IMR-90 (cell line): ENCODE results near the gene DYRK1A. TPM values are rescaled to one million over a fixed set of nuclear protein-coding genes. Genes with fewer than 3 reads are reported as not detected.

ENCODE experiments used
- ATAC-seq: fragments of 200-7000 bp; cut with Tn5 transposase; 2 replicates; pipeline ENCODE4 v1.9.1; 2020; ENCODE audit warnings: low read depth, mild to moderate bottlenecking, moderate library complexity
- BruUV-seq: library from RNA; stranded (reverse); fragments of 400-500 nt; replicated peaks from 2 replicates; lab custom pipeline; 2021; lab: Mats Ljungman, UMichigan
- CTCF ChIA-PET: fragments of 300-600 bp; formaldehyde crosslinking; extraction: SDS; loops from one replicate; lab custom pipeline; 2021; ENCODE audit warnings: antibody characterized with exemption; lab: Yijun Ruan, JAX
- POLR2A ChIA-PET: fragments of 300-600 bp; sonication (Branson Sonifier 250); formaldehyde crosslinking; loops from one replicate; lab custom pipeline; 2022; ENCODE audit warnings: antibody characterized with exemption; ENCODE audit not compliant: unreplicated experiment; lab: Charles Lee
- DNase-seq: peaks from one replicate; pipeline ENCODE4 v3.0.0; 2013
- H2AFZ ChIP-seq: replicated peaks from 2 replicates; pipeline ENCODE3; 2013; ENCODE audit warnings: low read length, mild to moderate bottlenecking; ENCODE audit not compliant: poor library complexity
- H2AK5ac ChIP-seq: 2 replicates; pipeline ENCODE4 v1.6.1; 2013; ENCODE audit warnings: low read depth, low read length, inconsistent platforms
- H2AK9ac ChIP-seq: replicated peaks from 2 replicates; pipeline ENCODE3; 2013; ENCODE audit warnings: mild to moderate bottlenecking, low read depth, low read length, moderate library complexity; ENCODE audit not compliant: poor library complexity
- H2BK120ac ChIP-seq: 2 replicates; pipeline ENCODE4 v1.6.1; 2013; ENCODE audit warnings: low read depth, low read length, inconsistent platforms
- H2BK15ac ChIP-seq: 3 replicates; pipeline ENCODE4 v1.6.1; 2013; ENCODE audit warnings: low read depth, low read length, inconsistent platforms
- H2BK20ac ChIP-seq: 2 replicates; pipeline ENCODE4 v1.6.1; 2013; ENCODE audit warnings: low read depth, mild to moderate bottlenecking, inconsistent platforms, low read length, moderate library complexity
- H2BK5ac ChIP-seq: 2 replicates; pipeline ENCODE4 v1.6.1; 2013; ENCODE audit warnings: mild to moderate bottlenecking, low read depth, low read length, inconsistent platforms; ENCODE audit not compliant: poor library complexity, severe bottlenecking
- H3K14ac ChIP-seq: replicated peaks from 2 replicates; pipeline ENCODE4 v1.6.1; 2013; ENCODE audit warnings: low read depth, low read length, inconsistent platforms
- H3K18ac ChIP-seq: 2 replicates; pipeline ENCODE4 v1.6.1; 2013; ENCODE audit warnings: low read depth, low read length, control low read depth
- H3K23ac ChIP-seq: 2 replicates; pipeline ENCODE4 v1.6.1; 2013; ENCODE audit warnings: low read depth, low read length, inconsistent platforms
- H3K27ac ChIP-seq: 2 replicates; pipeline ENCODE4 v1.5.1; 2013; ENCODE audit warnings: mild to moderate bottlenecking, control low read depth, low read length; ENCODE audit not compliant: insufficient read depth
- H3K27me3 ChIP-seq: 2 replicates; pipeline ENCODE4 v1.6.1; 2013; ENCODE audit warnings: low read length; ENCODE audit not compliant: control insufficient read depth, insufficient read depth
- H3K36me3 ChIP-seq: 2 replicates; pipeline ENCODE4 v1.6.1; 2013; ENCODE audit warnings: low read length, mixed read lengths; ENCODE audit not compliant: control insufficient read depth, insufficient read depth
- H3K4ac ChIP-seq: 2 replicates; pipeline ENCODE4 v1.6.1; 2013; ENCODE audit warnings: low read depth, low read length, inconsistent platforms
- H3K4me1 ChIP-seq: 2 replicates; pipeline ENCODE4 v1.6.1; 2013; ENCODE audit warnings: low read length, mixed read lengths; ENCODE audit not compliant: control insufficient read depth, insufficient read depth
- H3K4me2 ChIP-seq: 2 replicates; pipeline ENCODE4 v1.6.1; 2013; ENCODE audit warnings: low read depth, mild to moderate bottlenecking, control low read depth, low read length, moderate library complexity
- H3K4me3 ChIP-seq: 2 replicates; pipeline ENCODE4 v1.5.1; 2013; ENCODE audit warnings: low read depth, mild to moderate bottlenecking, control low read depth, low read length, moderate library complexity; ENCODE audit not compliant: insufficient read depth
- H3K56ac ChIP-seq: 2 replicates; pipeline ENCODE4 v1.6.1; 2013; ENCODE audit warnings: low read length, inconsistent platforms; ENCODE audit not compliant: insufficient read depth; ENCODE audit errors: extremely low read depth
- H3K79me1 ChIP-seq, 2 experiments: 2 replicates each; pipeline ENCODE4 v1.6.1; 2013; ENCODE audit warnings: low read length in 2 of 2, inconsistent platforms in 1 of 2, low read depth in 1 of 2
- H3K9ac ChIP-seq: 2 replicates; pipeline ENCODE4 v1.6.1; 2013; ENCODE audit warnings: low read depth, low read length, control low read depth
- H3K9me1 ChIP-seq: 2 replicates; pipeline ENCODE4 v1.6.1; 2013; ENCODE audit warnings: low read length, inconsistent platforms; ENCODE audit not compliant: insufficient read depth
- H3K9me3 ChIP-seq: 2 replicates; pipeline ENCODE4 v1.6.1; 2013; ENCODE audit warnings: low read length; ENCODE audit not compliant: control insufficient read depth, insufficient read depth
- H4K20me1 ChIP-seq: 2 replicates; pipeline ENCODE4 v1.6.1; 2013; ENCODE audit warnings: low read length, inconsistent platforms; ENCODE audit not compliant: insufficient read depth
- H4K5ac ChIP-seq: 2 replicates; pipeline ENCODE4 v1.6.1; 2013; ENCODE audit warnings: mild to moderate bottlenecking, low read depth, low read length, control low read depth
- H4K8ac ChIP-seq, 2 experiments: 2 replicates each; pipeline ENCODE4 v1.6.1; 2013; ENCODE audit warnings: low read depth in 2 of 2, low read length in 2 of 2, control low read depth in 1 of 2, inconsistent platforms in 1 of 2
- H4K91ac ChIP-seq: 2 replicates; pipeline ENCODE4 v1.6.1; 2013; ENCODE audit warnings: low read depth, low read length, inconsistent platforms; ENCODE audit not compliant: insufficient read depth
- BHLHE40 ChIP-seq: fragments of 150-350 bp; IDR thresholded peaks from 2 replicates; pipeline ENCODE4 v1.6.1; 2016; ENCODE audit warnings: mild to moderate bottlenecking, low read depth, low read length
- CEBPB ChIP-seq: IDR thresholded peaks from 2 replicates; pipeline ENCODE4 v1.6.1; 2012; ENCODE audit warnings: low read depth, low read length, improper control_type of control experiment
- CHD1 ChIP-seq: IDR thresholded peaks from 2 replicates; pipeline ENCODE4 v1.6.1; 2012; ENCODE audit warnings: low read depth, low read length, improper control_type of control experiment
- ELK1 ChIP-seq: fragments of 150-350 bp; IDR thresholded peaks from 2 replicates; pipeline ENCODE4 v1.6.1; 2016; ENCODE audit warnings: low read depth, mild to moderate bottlenecking, low read length, moderate library complexity, borderline replicate concordance
- FOS ChIP-seq: fragments of 150-350 bp; IDR thresholded peaks from 2 replicates; pipeline ENCODE4 v1.6.1; 2016; ENCODE audit warnings: low read depth, low read length
- MAFK ChIP-seq: IDR thresholded peaks from 2 replicates; pipeline ENCODE4 v1.6.1; 2012; ENCODE audit warnings: low read depth, low read length, improper control_type of control experiment
- MAZ ChIP-seq: IDR thresholded peaks from 2 replicates; pipeline ENCODE4 v1.6.1; 2012; ENCODE audit warnings: low read depth, mild to moderate bottlenecking, low read length, improper control_type of control experiment, moderate library complexity, borderline replicate concordance
- MXI1 ChIP-seq: IDR thresholded peaks from 2 replicates; pipeline ENCODE4 v1.6.1; 2012; ENCODE audit warnings: low read depth, mild to moderate bottlenecking, low read length, moderate library complexity, borderline replicate concordance
- POLR2A ChIP-seq: IDR thresholded peaks from 2 replicates; pipeline ENCODE4 v1.6.1; 2012; ENCODE audit warnings: mild to moderate bottlenecking, low read depth, low read length
- RAD21 ChIP-seq: IDR thresholded peaks from 2 replicates; pipeline ENCODE4 v1.6.1; 2012; ENCODE audit warnings: low read length, improper control_type of control experiment
- RFX5 ChIP-seq: IDR thresholded peaks from 2 replicates; pipeline ENCODE4 v1.8.0; 2012; ENCODE audit warnings: low read depth, mild to moderate bottlenecking, low read length, moderate library complexity
- SMC3 ChIP-seq: fragments of 150-350 bp; IDR thresholded peaks from 2 replicates; pipeline ENCODE4 v1.6.1; 2016; ENCODE audit warnings: low read depth, mild to moderate bottlenecking, antibody characterized with exemption, low read length, moderate library complexity
- WGBS, 2 experiments: methylation state at CpG; one replicate each; pipeline versions ENCODE4 v1.1.5 to v1.1.7; 2013; ENCODE audit warnings: missing lambda C conversion rate in 2 of 2; ENCODE audit not compliant: insufficient read length in 1 of 2; ENCODE audit errors: extremely low coverage in 2 of 2; 5-methylcytosine and 5-hydroxymethylcytosine counted together
- dilution Hi-C: fragments of 300-500 bp; cut with HindIII; formaldehyde crosslinking; loops from one replicate; pipeline ENCODE4 v1.14.3; 2018; ENCODE audit warnings: low sequenced_read_pairs; ENCODE audit not compliant: unreplicated experiment
- in situ Hi-C: fragments of 300-500 bp; cut with MboI; formaldehyde crosslinking; loops from 3 replicates; pipeline ENCODE4 v1.14.3; 2019; ENCODE audit warnings: low sequenced_read_pairs, inconsistent platforms, mixed read lengths
- intact Hi-C: fragments of 100-400 bp; cut with micrococcal nuclease; formaldehyde crosslinking; loops from 2 replicates; pipeline ENCODE4 v1.10.0; 2022
- polyA plus RNA-seq, 3 experiments: library from polyadenylated mRNA; depleted of rRNA; stranded (reverse); fragments of >200 nt; gene quantifications; 2 replicates each; pipeline ENCODE4 v1.2.3, GENCODE V29; 2012; ENCODE audit warnings: low replicate concordance in 1 of 3
- total RNA-seq: library from RNA; depleted of rRNA; stranded (reverse); fragments of >200 nt; gene quantifications from 2 replicates; pipeline ENCODE4 v1.2.3, GENCODE V29; 2012

DYRK1A gene
- total and polyA plus RNA-seq, 2 of the 4 experiments (the other 2 are of a cell fraction), result 18.6 to 50.5 TPM

GRCh38 chr21:37478794-37479193, 112.2 kb downstream of the DYRK1A start:
- dilution Hi-C loops (no loop called here), in situ Hi-C loops (no loop called here), intact Hi-C loops (no loop called here)
- TF ChIP-seq MAFK (no peak), ELK1 (no peak), POLR2A (no peak), BHLHE40 (no peak), MXI1 (no peak), MAZ (no peak), RFX5 (no peak), CHD1 (no peak), CEBPB (no peak), RAD21 (no peak), FOS (no peak), SMC3 (no peak)
- no peak overlapping the region for H3K27ac ChIP-seq
- no peak overlapping the region for H3K4me3 ChIP-seq
- H3K18ac ChIP-seq, result no peak overlapping the region
- CTCF ChIA-PET, result no interaction called here
- H3K14ac ChIP-seq, result no peak overlapping the region
- H2BK5ac ChIP-seq, result no peak overlapping the region
- no peak overlapping the region for H2AFZ ChIP-seq
- H3K9me1 ChIP-seq, result peaks cover 15% of the 10 kb centered on the region
- H3K23ac ChIP-seq, result no peak overlapping the region
- no peak overlapping the region for H3K9ac ChIP-seq
- BruUV-seq, result no TSS peak
- H2BK120ac ChIP-seq, result no peak overlapping the region
- no peak overlapping the region for H3K4me2 ChIP-seq
- peaks cover 34% of the 10 kb centered on the region for H4K20me1 ChIP-seq
- peaks cover 35 to 54% of the 10 kb centered on the region in 2 experiments for H3K79me1 ChIP-seq
- H3K4ac ChIP-seq, result no peak overlapping the region
- H3K9me3 ChIP-seq, result no peaks in the 10 kb centered on the region
- H3K36me3 ChIP-seq, result peaks cover 6% of the 10 kb centered on the region; the same call in 1 of the 2 replicates
- no peak overlapping the region for H2AK9ac ChIP-seq
- H2AK5ac ChIP-seq, result no peak overlapping the region
- H2BK15ac ChIP-seq, result no peak overlapping the region
- H4K91ac ChIP-seq, result no peak overlapping the region
- no peak overlapping the region for H2BK20ac ChIP-seq
- H4K5ac ChIP-seq, result no peak overlapping the region
- ATAC-seq (no peak), DNase-seq (no peak)
- H3K27me3 ChIP-seq, result no peaks in the 10 kb centered on the region
- no peak overlapping the region for H4K8ac ChIP-seq
- H3K4me1 ChIP-seq, result peaks cover 2% of the 10 kb centered on the region; the same call in 1 of the 2 replicates
- no peak overlapping the region for H3K56ac ChIP-seq
- WGBS, 2 experiments, result no CpG with 5 or more reads among the region's 1 CpG
- POLR2A ChIA-PET, result no interaction called here
